Measurements from ENCODE around the gene CD164. TPM values are rescaled to one million over a fixed set of nuclear protein-coding genes. Genes with fewer than 3 reads are reported as not detected.
"Not testable (repeated sequence)": the region's sequence is repeated elsewhere in the genome, so short reads cannot be mapped to it uniquely, and the experiment has no call there.

The CD164 gene
- total and polyA plus RNA-seq, 9 donors = 129 to 215 (median 173) TPM

DNA sequence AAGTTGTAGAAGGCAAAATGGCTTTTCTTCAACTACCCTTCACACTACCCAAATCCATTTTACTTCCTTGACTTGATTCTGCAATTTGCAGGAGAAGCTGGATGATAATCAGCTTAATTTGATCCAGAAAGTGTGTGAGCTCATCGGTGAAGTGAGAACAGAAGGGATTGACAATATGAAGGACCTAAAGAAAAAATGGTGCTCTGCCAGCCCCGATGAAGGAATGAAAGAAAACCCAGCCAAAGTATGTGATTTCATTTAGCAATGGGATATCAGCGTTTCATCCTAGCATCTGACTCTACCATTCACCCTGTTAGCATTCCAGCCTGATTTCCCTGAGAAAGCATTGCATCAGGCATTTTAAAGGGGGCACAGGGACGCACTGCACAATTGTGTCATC is 41.5 kb downstream of the CD164 start:
- no peaks in the 10 kb centered on the region for H3K27me3 ChIP-seq
- H3K27ac ChIP-seq = no peak overlapping the region

DNA sequence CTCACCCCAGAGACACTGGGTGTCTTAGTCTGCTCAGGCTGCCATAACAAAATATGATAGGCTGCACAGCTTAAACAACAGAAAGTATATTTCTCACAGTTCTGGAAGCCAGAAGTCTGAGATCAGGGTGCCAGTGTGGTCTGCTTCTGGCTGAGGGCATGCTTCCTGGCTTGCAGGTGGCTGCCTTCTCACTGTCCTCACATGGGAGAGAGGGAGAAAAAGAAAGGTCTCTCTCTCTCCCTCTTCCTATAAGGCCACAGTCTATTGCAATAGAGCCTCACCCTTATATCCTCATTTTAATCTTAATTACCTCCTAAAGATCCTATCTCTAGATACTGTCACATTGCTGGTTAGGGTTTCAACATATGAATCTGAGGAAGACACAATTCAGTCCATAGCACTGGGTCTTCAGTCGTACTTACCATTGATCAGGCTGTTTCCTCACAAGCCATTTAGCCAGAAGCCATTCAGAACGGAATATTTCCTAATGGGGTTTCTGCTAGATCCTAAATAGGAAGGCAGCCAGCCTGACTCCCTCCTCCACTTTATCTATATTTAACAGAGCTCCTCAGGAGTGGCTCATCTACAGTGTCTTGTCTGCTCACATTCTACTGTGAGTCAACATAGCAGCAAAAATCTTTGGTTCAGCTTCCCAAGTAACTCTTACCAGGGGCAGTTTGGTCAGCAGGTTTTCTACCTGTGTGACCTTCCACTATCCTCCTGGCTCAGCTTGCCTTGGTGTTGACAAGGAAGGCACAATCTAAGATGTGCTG is 42.2 kb downstream of the CD164 start:
- Histone ChIP-seq H3K27me3 (no peaks in the 10 kb centered on the region), H3K9me3 (no peaks in the 10 kb centered on the region), H3K4me3 (no peak overlapping the region), H3K4me1 (ENCODE audit: insufficient read depth) (no peaks in the 10 kb centered on the region), H3K36me3 (no peaks in the 10 kb centered on the region), H3K27ac (no peak overlapping the region)
- TF ChIP-seq POLR2A (IDR thresholded peaks at IDR 0.05) = no peak
- TF ChIP-seq, protein P1, sequence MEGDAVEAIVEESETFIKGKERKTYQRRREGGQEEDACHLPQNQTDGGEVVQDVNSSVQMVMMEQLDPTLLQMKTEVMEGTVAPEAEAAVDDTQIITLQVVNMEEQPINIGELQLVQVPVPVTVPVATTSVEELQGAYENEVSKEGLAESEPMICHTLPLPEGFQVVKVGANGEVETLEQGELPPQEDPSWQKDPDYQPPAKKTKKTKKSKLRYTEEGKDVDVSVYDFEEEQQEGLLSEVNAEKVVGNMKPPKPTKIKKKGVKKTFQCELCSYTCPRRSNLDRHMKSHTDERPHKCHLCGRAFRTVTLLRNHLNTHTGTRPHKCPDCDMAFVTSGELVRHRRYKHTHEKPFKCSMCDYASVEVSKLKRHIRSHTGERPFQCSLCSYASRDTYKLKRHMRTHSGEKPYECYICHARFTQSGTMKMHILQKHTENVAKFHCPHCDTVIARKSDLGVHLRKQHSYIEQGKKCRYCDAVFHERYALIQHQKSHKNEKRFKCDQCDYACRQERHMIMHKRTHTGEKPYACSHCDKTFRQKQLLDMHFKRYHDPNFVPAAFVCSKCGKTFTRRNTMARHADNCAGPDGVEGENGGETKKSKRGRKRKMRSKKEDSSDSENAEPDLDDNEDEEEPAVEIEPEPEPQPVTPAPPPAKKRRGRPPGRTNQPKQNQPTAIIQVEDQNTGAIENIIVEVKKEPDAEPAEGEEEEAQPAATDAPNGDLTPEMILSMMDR (IDR thresholded peaks at IDR 0.05) = no peak
- TF ChIP-seq EP300 (IDR thresholded peaks at IDR 0.05) = no peak
- 71 to 76% (median 72%) methylated on average over 2 of the region's 2 CpGs for WGBS, 3 donors
- DNase-seq = no peak
- intact Hi-C loops (cut with DNase I) = loop anchor here in 1 of 4 donors (5.0 kb wide), 1 partner anchor 72 kb away; no protein-coding TSS in a partner anchor

More for the DNA sequence above, 41.5 kb downstream of the CD164 start:
- H3K9me3 ChIP-seq = no peaks in the 10 kb centered on the region
- intact Hi-C loops (cut with DNase I) = loop anchor here in 1 of 4 donors (5.0 kb wide), 1 partner anchor 71 kb away; no protein-coding TSS in a partner anchor
- no peak overlapping the region for H3K4me3 ChIP-seq
- WGBS, 3 donors = 88 to 94% (median 93%) methylated on average over 4 of the region's 4 CpGs
- no peak for DNase-seq
- H3K4me1 ChIP-seq (ENCODE audit: insufficient read depth) = no peaks in the 10 kb centered on the region
- TF ChIP-seq POLR2A (IDR thresholded peaks at IDR 0.05) = no peak
- no peak for TF ChIP-seq EP300 (IDR thresholded peaks at IDR 0.05)
- TF ChIP-seq, protein P1 (IDR thresholded peaks at IDR 0.05) = no peak
- no peaks in the 10 kb centered on the region for H3K36me3 ChIP-seq

DNA sequence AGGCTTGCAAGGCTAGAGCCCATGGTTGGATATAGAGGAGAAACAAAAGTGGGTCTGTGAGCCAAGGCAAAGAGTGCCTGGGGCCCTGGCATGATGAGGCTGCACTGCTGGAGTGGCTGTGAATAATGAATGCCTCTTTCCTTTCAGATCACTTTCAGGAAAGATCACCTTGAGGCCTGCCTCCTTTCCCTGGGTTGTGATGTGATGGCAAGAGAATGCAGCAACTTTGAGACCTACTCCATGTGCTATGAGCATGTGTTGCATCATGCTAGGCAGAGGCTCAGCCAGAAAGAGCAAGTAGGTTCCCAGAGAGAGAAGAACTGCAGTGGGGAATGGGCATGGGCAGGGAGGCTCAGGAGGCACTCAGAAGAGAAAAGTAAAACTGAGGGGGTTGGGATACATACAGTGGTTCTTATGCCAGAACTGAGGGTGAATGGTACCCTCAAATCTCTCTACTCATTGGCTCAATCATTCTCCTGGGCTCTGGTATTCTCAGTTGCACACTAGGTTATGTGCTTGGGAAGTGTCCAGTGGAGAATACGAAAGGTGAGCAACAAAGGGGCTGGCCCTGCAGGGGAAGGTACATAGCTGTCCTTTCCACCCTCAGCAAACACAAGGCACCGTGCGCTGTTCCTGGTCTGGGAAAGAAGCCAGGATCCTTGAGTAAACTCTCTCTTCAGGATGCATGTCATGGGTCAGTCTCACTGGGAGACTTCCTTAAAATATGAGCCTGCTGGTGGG is 45.9 kb downstream of the CD164 start:
- Histone ChIP-seq H3K36me3 (no peaks in the 10 kb centered on the region), H3K27ac (no peak overlapping the region), H3K4me1 (ENCODE audit: insufficient read depth) (no peaks in the 10 kb centered on the region), H3K4me3 (no peak overlapping the region), H3K9me3 (no peaks in the 10 kb centered on the region), H3K27me3 (no peaks in the 10 kb centered on the region)
- WGBS, 3 donors = 43 to 51% (median 45%) methylated on average over 3 of the region's 3 CpGs
- no peak for TF ChIP-seq POLR2A (IDR thresholded peaks at IDR 0.05)
- TF ChIP-seq, protein P1 (IDR thresholded peaks at IDR 0.05) = no peak
- no peak for TF ChIP-seq EP300 (IDR thresholded peaks at IDR 0.05)
- DNase-seq = no peak
- intact Hi-C loops (cut with DNase I) = no loop called here

DNA sequence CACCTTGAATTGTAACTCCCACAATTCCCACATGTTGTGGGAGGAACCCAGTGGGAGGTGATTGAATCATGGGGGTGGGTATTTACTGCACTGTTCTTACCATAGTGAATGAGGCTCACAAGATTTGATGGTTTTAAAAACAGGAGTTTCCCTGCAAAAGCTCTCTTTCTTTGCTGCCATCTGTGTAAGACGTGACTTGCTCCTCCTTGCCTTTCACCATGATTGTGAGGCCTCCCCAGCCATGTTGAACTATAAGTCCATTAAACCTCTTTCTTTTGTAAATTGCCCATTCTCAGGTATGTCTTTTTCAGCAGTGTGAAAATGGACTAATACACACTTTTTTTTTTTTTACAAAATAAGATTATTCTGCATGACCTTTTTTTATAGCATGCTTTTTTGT is 48.4 kb downstream of the CD164 start:
- intact Hi-C loops (cut with DNase I); H3K4me1 ChIP-seq (ENCODE audit: insufficient read depth); DNase-seq; H3K27ac ChIP-seq; H3K27me3 ChIP-seq; H3K4me3 ChIP-seq; H3K36me3 ChIP-seq; H3K9me3 ChIP-seq: not testable (repeated sequence)
- 88 to 93% (median 88%) methylated on average over 1 of the region's 1 CpG for WGBS, 3 donors

DNA sequence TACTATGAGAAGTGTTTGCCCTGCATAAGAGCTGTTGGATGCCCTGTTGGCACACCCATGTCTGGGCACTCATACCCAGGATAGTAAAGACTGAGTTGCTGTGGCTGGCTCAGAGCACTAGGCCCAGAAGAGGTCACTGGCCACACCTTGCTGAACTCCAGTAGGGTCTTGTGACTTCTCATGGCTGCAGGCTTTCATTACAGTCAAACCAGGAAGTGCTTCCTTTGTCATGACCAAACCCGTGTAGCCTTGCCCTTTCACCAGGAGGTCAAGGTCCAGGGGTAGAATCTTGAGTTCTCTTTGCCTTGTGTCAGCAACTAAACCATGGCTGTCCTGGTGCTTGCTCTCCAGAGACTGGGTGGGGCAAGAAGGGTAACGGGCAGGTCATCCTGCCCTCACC is 49.5 kb downstream of the CD164 start:
- WGBS, 3 donors = 53 to 71% (median 54%) methylated on average over 2 of the region's 2 CpGs
- Histone ChIP-seq H3K27ac (no peak overlapping the region), H3K27me3 (no peaks in the 10 kb centered on the region), H3K9me3 (no peaks in the 10 kb centered on the region), H3K36me3 (no peaks in the 10 kb centered on the region), H3K4me1 (ENCODE audit: insufficient read depth) (no peaks in the 10 kb centered on the region), H3K4me3 (no peak overlapping the region)
- DNase-seq = no peak
- TF ChIP-seq EP300 (IDR thresholded peaks at IDR 0.05) (no peak), POLR2A (IDR thresholded peaks at IDR 0.05) (no peak)
- TF ChIP-seq, protein P1 (IDR thresholded peaks at IDR 0.05) = no peak
- intact Hi-C loops (cut with DNase I) = no loop called here
